H9 (cell line): ENCODE results near the gene RBFOX2. TPM values are rescaled to one million over a fixed set of nuclear protein-coding genes. Genes with fewer than 3 reads are reported as not detected.

Source experiments
- DNase-seq: peaks from one replicate; pipeline ENCODE4 v3.0.0-alpha.2; 2017
- H2AFZ ChIP-seq: one replicate; pipeline ENCODE4 v1.6.1; 2013; ENCODE audit warnings: mild to moderate bottlenecking, low read length, control low read depth, moderate library complexity
- H2AK5ac ChIP-seq: 2 replicates; pipeline ENCODE4 v1.6.1; 2013; ENCODE audit warnings: low read length, control low read depth, mixed read lengths; ENCODE audit not compliant: insufficient read length
- H2BK120ac ChIP-seq: one replicate; pipeline ENCODE4 v1.6.1; 2013; ENCODE audit warnings: low read depth, mild to moderate bottlenecking, low read length, control low read depth, inconsistent platforms; ENCODE audit not compliant: poor library complexity, severe bottlenecking
- H2BK12ac ChIP-seq: 2 replicates; pipeline ENCODE4 v1.6.1; 2013; ENCODE audit warnings: low read length, control low read depth, mixed read lengths, low read depth; ENCODE audit not compliant: insufficient read length
- H2BK15ac ChIP-seq: 2 replicates; pipeline ENCODE4 v1.6.1; 2013; ENCODE audit warnings: low read depth, low read length, control low read depth
- H2BK20ac ChIP-seq: one replicate; pipeline ENCODE4 v1.6.1; 2013; ENCODE audit warnings: low read depth, mild to moderate bottlenecking, low read length, control low read depth, inconsistent platforms; ENCODE audit not compliant: poor library complexity, severe bottlenecking
- H2BK5ac ChIP-seq: 2 replicates; pipeline ENCODE4 v1.6.1; 2013; ENCODE audit warnings: low read length, control low read depth, mixed read lengths; ENCODE audit not compliant: insufficient read length
- H3K14ac ChIP-seq: 2 replicates; pipeline ENCODE4 v1.6.1; 2013; ENCODE audit warnings: low read length, control low read depth; ENCODE audit not compliant: insufficient read depth
- H3K18ac ChIP-seq: 2 replicates; pipeline ENCODE4 v1.6.1; 2013; ENCODE audit warnings: low read depth, mild to moderate bottlenecking, mixed read lengths, low read length, control low read depth; ENCODE audit not compliant: insufficient read length
- H3K23ac ChIP-seq: 2 replicates; pipeline ENCODE4 v1.6.1; 2013; ENCODE audit warnings: low read length, control low read depth, mixed read lengths, low read depth; ENCODE audit not compliant: insufficient read length
- H3K23me2 ChIP-seq: 2 replicates; pipeline ENCODE4 v1.6.1; 2013; ENCODE audit warnings: low read depth, mild to moderate bottlenecking, mixed read lengths, low read length, control low read depth; ENCODE audit not compliant: insufficient read length, poor library complexity, severe bottlenecking
- H3K27ac ChIP-seq: 2 replicates; pipeline ENCODE4 v1.5.1; 2013; ENCODE audit warnings: low read length, control low read depth, mixed read lengths, low read depth; ENCODE audit not compliant: insufficient read length
- H3K27me3 ChIP-seq: 2 replicates; pipeline ENCODE4 v1.6.1; 2013; ENCODE audit warnings: low read length, control low read depth, inconsistent platforms; ENCODE audit not compliant: insufficient read depth
- H3K4ac ChIP-seq: 2 replicates; pipeline ENCODE4 v1.6.1; 2013; ENCODE audit warnings: low read depth, mild to moderate bottlenecking, control low read depth, inconsistent platforms, low read length, moderate library complexity
- H3K4me1 ChIP-seq: 2 replicates; pipeline ENCODE4 v1.6.1; 2013; ENCODE audit warnings: low read length, control low read depth, inconsistent platforms; ENCODE audit not compliant: insufficient read depth
- H3K4me2 ChIP-seq: 2 replicates; pipeline ENCODE4 v1.6.1; 2013; ENCODE audit warnings: low read length, control low read depth, mixed read lengths; ENCODE audit not compliant: insufficient read length, insufficient read depth
- H3K56ac ChIP-seq: 2 replicates; pipeline ENCODE4 v1.6.1; 2013; ENCODE audit warnings: low read depth, mild to moderate bottlenecking, mixed read lengths, low read length, control low read depth; ENCODE audit not compliant: insufficient read length
- H3K79me1 ChIP-seq: 2 replicates; pipeline ENCODE4 v1.6.1; 2013; ENCODE audit warnings: low read depth, mild to moderate bottlenecking, moderate library complexity, low read length, control low read depth, inconsistent platforms; ENCODE audit not compliant: insufficient read depth, poor library complexity, severe bottlenecking
- H3K79me2 ChIP-seq: 2 replicates; pipeline ENCODE4 v1.6.1; 2013; ENCODE audit warnings: low read length, control low read depth, inconsistent platforms; ENCODE audit not compliant: insufficient read depth
- H3K9ac ChIP-seq: 2 replicates; pipeline ENCODE4 v1.6.1; 2013; ENCODE audit warnings: low read length, control low read depth, mixed read lengths; ENCODE audit not compliant: insufficient read length; ENCODE audit errors: extremely low read depth
- H3K9me3 ChIP-seq: one replicate; pipeline ENCODE4 v1.6.1; 2013; ENCODE audit warnings: low read depth, low read length, inconsistent platforms; ENCODE audit not compliant: control insufficient read depth
- H3T11ph ChIP-seq: one replicate; pipeline ENCODE4 v1.6.1; 2013; ENCODE audit warnings: mild to moderate bottlenecking, low read length, control low read depth, inconsistent platforms
- H4K20me1 ChIP-seq: one replicate; pipeline ENCODE4 v1.6.1; 2013; ENCODE audit not compliant: control insufficient read depth, insufficient read length, insufficient read depth
- H4K5ac ChIP-seq: 2 replicates; pipeline ENCODE4 v1.6.1; 2013; ENCODE audit warnings: low read depth, mild to moderate bottlenecking, mixed read lengths, low read length, control low read depth; ENCODE audit not compliant: insufficient read length
- H4K8ac ChIP-seq: replicated peaks from 2 replicates; pipeline ENCODE4 v1.6.1; 2013; ENCODE audit warnings: low read length, control low read depth, mixed read lengths, low read depth; ENCODE audit not compliant: insufficient read length
- H4K91ac ChIP-seq: 2 replicates; pipeline ENCODE4 v1.6.1; 2013; ENCODE audit warnings: low read depth, mild to moderate bottlenecking, moderate library complexity, mixed read lengths, low read length, control low read depth; ENCODE audit not compliant: insufficient read length
- H3K27ac Mint-ChIP-seq, 3 experiments: 2 replicates in 2 of 3; 3 replicates in 1 of 3; pipeline ENCODE4 v1.8.0; 2020 to 2021; ENCODE audit warnings: mixed read lengths in 3 of 3, mild to moderate bottlenecking in 1 of 3, moderate library complexity in 1 of 3
- H3K27me3 Mint-ChIP-seq: 2 replicates; pipeline ENCODE4 v1.8.0; 2021; ENCODE audit warnings: low read depth, mild to moderate bottlenecking, moderate library complexity, mixed read lengths
- H3K36me3 Mint-ChIP-seq, 3 experiments: 2 replicates in 2 of 3; 3 replicates in 1 of 3; pipeline ENCODE4 v1.8.0; 2020 to 2021; ENCODE audit warnings: low read depth in 3 of 3, mixed read lengths in 3 of 3; ENCODE audit not compliant: insufficient read depth in 1 of 3
- H3K4me1 Mint-ChIP-seq, 2 experiments: 2 replicates each; pipeline ENCODE4 v1.8.0; 2020; ENCODE audit warnings: mixed read lengths in 2 of 2
- H3K4me3 Mint-ChIP-seq, 2 experiments: 2 replicates in 1 of 2; 3 replicates in 1 of 2; pipeline ENCODE4 v1.8.0; 2020 to 2021; ENCODE audit warnings: mild to moderate bottlenecking in 2 of 2, mixed read lengths in 2 of 2, moderate library complexity in 1 of 2
- H3K9me3 Mint-ChIP-seq, 2 experiments: 2 replicates in 1 of 2; 3 replicates in 1 of 2; pipeline ENCODE4 v1.8.0; 2020; ENCODE audit warnings: mild to moderate bottlenecking in 2 of 2, mixed read lengths in 2 of 2, moderate library complexity in 1 of 2
- CTCF ChIP-seq: fragments of 200-600 bp; sonication (generic); conservative IDR thresholded peaks from 3 replicates; pipeline ENCODE4 v1.8.0; 2021; ENCODE audit warnings: antibody characterized with exemption, mild to moderate bottlenecking
- WGBS: extraction: QIAGEN DNeasy Blood & Tissue Kit; methylation state at CpG from one replicate; pipeline ENCODE4 v1.1.7; 2013; ENCODE audit warnings: missing lambda C conversion rate, low lambda C conversion rate, mixed read lengths; ENCODE audit not compliant: insufficient read length; ENCODE audit errors: extremely low coverage; 5-methylcytosine and 5-hydroxymethylcytosine counted together
- total RNA-seq: library from RNA; stranded (reverse); gene quantifications from 2 replicates; pipeline ENCODE4 v1.2.1, GENCODE V29; 2021

RBFOX2 gene
- total RNA-seq, 1 experiment from 2014 or later = 84.7 TPM

- Histone ChIP-seq H3K14ac (no peak overlapping the region), H2BK12ac (no peak overlapping the region), H3T11ph (no peak overlapping the region), H2AFZ (no peak overlapping the region), H4K20me1 (no peaks in the 10 kb centered on the region), H3K9me3 (no peaks in the 10 kb centered on the region), H2BK15ac (no peak overlapping the region), H2AK5ac (no peak overlapping the region), H4K91ac (no peak overlapping the region), H3K56ac (no peak overlapping the region), H3K4me2 (no peak overlapping the region), H3K27me3 (no peaks in the 10 kb centered on the region), H3K79me2 (no peaks in the 10 kb centered on the region), H3K18ac (no peak overlapping the region), H2BK120ac (no peak overlapping the region), H3K79me1 (no peaks in the 10 kb centered on the region), H3K23me2 (no peaks in the 10 kb centered on the region), H3K27ac (no peak overlapping the region), H4K8ac (no peak overlapping the region), H3K4ac (no peak overlapping the region), H2BK20ac (no peak overlapping the region), H3K4me1 (no peaks in the 10 kb centered on the region; the same call in 1 of the 2 replicates), H4K5ac (no peak overlapping the region), H3K23ac (no peak overlapping the region), H3K9ac (no peak overlapping the region), H2BK5ac (no peak overlapping the region)
- Mint-ChIP-seq H3K4me1 (peaks cover 13 to 15% of the 10 kb centered on the region in 2 experiments), H3K36me3 (peaks cover 1 to 14% (median 7%) of the 10 kb centered on the region in 3 experiments; a peak in 2 of 7 replicates), H3K4me3 (no peak overlapping the region), H3K27me3 (no peaks in the 10 kb centered on the region), H3K9me3 (no peaks in the 10 kb centered on the region), H3K27ac (peak overlapping the region; percentile 24 to 86 (median 49); a peak in 6 of 7 replicates)
- no CpG with 5 or more reads among the region's 10 CpGs for WGBS
- DNase-seq = no peak
- TF ChIP-seq CTCF = no peak
These were observed 261.7 kb downstream of the RBFOX2 start for GRCh38 chr22:35766654-35767580.
